ENCODE measurements around the gene IGSF23.
"Not testable (repeated sequence)": the region's sequence is repeated elsewhere in the genome, so short reads cannot be mapped to it uniquely, and the experiment has no call there.

Gene IGSF23

GRCh38 chr19:44588771-44589112, 24.6 kb upstream of the IGSF23 start:
- DNase-seq, result no peak

- no peak for DNase-seq
Observed at GRCh38 chr19:44590245-44591059, 22.9 kb upstream of the IGSF23 start.

- peak; percentile 42 for DNase-seq
Observed at GRCh38 chr19:44591340-44591993, 21.9 kb upstream of the IGSF23 start.

- peak; percentile 74 for DNase-seq
Observed at GRCh38 chr19:44592451-44592890, 20.9 kb upstream of the IGSF23 start.

GRCh38 chr19:44593294-44593693, 20.1 kb upstream of the IGSF23 start:
- no peak for DNase-seq

GRCh38 chr19:44593866-44594266, 19.5 kb upstream of the IGSF23 start:
- not testable (repeated sequence) for DNase-seq

- DNase-seq, result no peak
Observed at GRCh38 chr19:44596428-44597130, 16.8 kb upstream of the IGSF23 start.

- no peak for DNase-seq
Observed at GRCh38 chr19:44597131-44597491, 16.3 kb upstream of the IGSF23 start.

- no peak for DNase-seq
Observed at GRCh38 chr19:44598355-44598754, 15.0 kb upstream of the IGSF23 start.

- no peak for DNase-seq
Observed at GRCh38 chr19:44598880-44599279, 14.5 kb upstream of the IGSF23 start.

- DNase-seq, result no peak
Observed at GRCh38 chr19:44600466-44600865, 12.9 kb upstream of the IGSF23 start.

GRCh38 chr19:44602081-44602480, 11.3 kb upstream of the IGSF23 start:
- no peak for DNase-seq

- no peak for DNase-seq
Observed at GRCh38 chr19:44603201-44603945, 10.0 kb upstream of the IGSF23 start.

GRCh38 chr19:44604241-44604640, 9.1 kb upstream of the IGSF23 start:
- DNase-seq, result no peak

GRCh38 chr19:44605547-44605946, 7.8 kb upstream of the IGSF23 start:
- DNase-seq, result no peak

GRCh38 chr19:44607049-44607448, 6.3 kb upstream of the IGSF23 start:
- DNase-seq, result peak; percentile 10

- DNase-seq, result no peak
Observed at GRCh38 chr19:44607917-44608316, 5.4 kb upstream of the IGSF23 start.

- DNase-seq, result no peak
Observed at GRCh38 chr19:44608391-44608821, 5.0 kb upstream of the IGSF23 start.

- no peak for DNase-seq
Observed at GRCh38 chr19:44609219-44609618, 4.1 kb upstream of the IGSF23 start.

GRCh38 chr19:44610497-44610896, 2.9 kb upstream of the IGSF23 start:
- DNase-seq, result not testable (repeated sequence)

- DNase-seq, result no peak
Observed at GRCh38 chr19:44611812-44612295, 1.5 kb upstream of the IGSF23 start.

GRCh38 chr19:44614313-44614712, 950 bp downstream of the IGSF23 start:
- DNase-seq, result no peak

GRCh38 chr19:44615863-44616247, 2.5 kb downstream of the IGSF23 start:
- no peak for DNase-seq
